ENCODE measurements around the gene SMYD3.

SMYD3 gene

DNA sequence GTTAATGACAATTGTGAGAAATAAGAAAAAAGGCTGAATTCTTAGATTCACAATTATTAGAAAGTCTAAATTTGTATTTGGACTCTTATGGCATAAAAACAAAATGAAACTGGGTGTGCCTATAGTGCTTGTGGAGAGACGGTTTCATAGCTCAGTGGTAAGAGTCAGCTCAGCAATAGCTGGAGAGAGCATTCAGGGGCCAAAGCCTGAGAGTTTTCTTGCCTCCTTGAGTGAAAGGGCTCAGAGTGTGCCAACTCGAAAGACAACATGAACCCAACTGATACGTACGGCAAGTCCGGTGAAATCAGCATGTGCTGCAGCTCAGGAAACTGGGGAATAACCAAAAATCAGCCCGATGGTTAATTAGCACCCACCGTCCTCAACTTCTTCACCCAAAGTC lies 577.9 kb downstream of the SMYD3 start:
- no peaks in the 10 kb centered on the region for H3K79me2 ChIP-seq (ENCODE audit: control insufficient read depth, low read length)
- H3K9me2 ChIP-seq (replicated peaks; ENCODE audit: control insufficient read depth, low read length) = no peaks in the 10 kb centered on the region
- H3K27me3 ChIP-seq (ENCODE audit: control insufficient read depth, low read length) = no peaks in the 10 kb centered on the region
- no peaks in the 10 kb centered on the region for H3F3A ChIP-seq (ENCODE audit: control insufficient read depth, insufficient read depth)
- H3K9me3 ChIP-seq (ENCODE audit: control insufficient read depth, insufficient read depth, low read length) = no peaks in the 10 kb centered on the region
- no peaks in the 10 kb centered on the region for H4K20me1 ChIP-seq (ENCODE audit: control insufficient read depth, insufficient read depth, low read depth, low read length)
- 0 out of 2 replicates have a peak, but pooled peaks cover 3% of the 10 kb centered on the region for H3K36me3 ChIP-seq (ENCODE audit: control insufficient read depth, low read length)
- no peaks in the 10 kb centered on the region for H3K4me1 ChIP-seq (ENCODE audit: control insufficient read depth, low read length)
- no peak overlapping the region for H3K4me2 ChIP-seq (ENCODE audit: low read length)
- H3K4me3 ChIP-seq (ENCODE audit: low read length) = no peak overlapping the region
- TF ChIP-seq EZH2phosphoT487 (IDR thresholded peaks at IDR 0.05; ENCODE audit: borderline replicate concordance, low read length) = no peak
- TF ChIP-seq, protein P1, sequence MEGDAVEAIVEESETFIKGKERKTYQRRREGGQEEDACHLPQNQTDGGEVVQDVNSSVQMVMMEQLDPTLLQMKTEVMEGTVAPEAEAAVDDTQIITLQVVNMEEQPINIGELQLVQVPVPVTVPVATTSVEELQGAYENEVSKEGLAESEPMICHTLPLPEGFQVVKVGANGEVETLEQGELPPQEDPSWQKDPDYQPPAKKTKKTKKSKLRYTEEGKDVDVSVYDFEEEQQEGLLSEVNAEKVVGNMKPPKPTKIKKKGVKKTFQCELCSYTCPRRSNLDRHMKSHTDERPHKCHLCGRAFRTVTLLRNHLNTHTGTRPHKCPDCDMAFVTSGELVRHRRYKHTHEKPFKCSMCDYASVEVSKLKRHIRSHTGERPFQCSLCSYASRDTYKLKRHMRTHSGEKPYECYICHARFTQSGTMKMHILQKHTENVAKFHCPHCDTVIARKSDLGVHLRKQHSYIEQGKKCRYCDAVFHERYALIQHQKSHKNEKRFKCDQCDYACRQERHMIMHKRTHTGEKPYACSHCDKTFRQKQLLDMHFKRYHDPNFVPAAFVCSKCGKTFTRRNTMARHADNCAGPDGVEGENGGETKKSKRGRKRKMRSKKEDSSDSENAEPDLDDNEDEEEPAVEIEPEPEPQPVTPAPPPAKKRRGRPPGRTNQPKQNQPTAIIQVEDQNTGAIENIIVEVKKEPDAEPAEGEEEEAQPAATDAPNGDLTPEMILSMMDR (IDR thresholded peaks at IDR 0.05; ENCODE audit: low read depth, low read length, poor library complexity, severe bottlenecking) = no peak
- H3K27ac ChIP-seq (ENCODE audit: low read depth, low read length) = no peak overlapping the region

DNA sequence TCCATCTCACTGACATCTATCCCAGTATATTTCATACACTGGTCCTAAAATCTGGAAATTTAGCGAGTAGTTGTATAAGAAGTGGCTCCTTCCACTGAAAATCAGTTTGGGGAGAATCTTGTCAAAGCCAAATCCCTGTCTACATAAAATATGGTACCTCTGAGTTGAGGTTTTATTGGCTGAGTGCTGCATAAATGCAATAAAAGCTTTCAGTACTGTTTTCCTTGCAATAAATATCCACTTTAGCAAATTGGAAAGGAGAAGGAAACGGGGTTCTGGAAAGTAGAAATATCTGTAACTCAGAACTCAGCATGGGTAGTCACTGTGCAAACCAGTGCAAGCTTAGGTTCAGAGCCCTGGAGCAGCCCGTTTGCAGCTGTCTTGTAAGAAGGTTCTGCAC lies 580.2 kb downstream of the SMYD3 start:
- Histone ChIP-seq H3K4me3 (ENCODE audit: low read length) (no peak overlapping the region), H3K79me2 (ENCODE audit: control insufficient read depth, low read length) (no peaks in the 10 kb centered on the region), H3K27ac (ENCODE audit: low read depth, low read length) (no peak overlapping the region), H3F3A (ENCODE audit: control insufficient read depth, insufficient read depth) (0 out of 2 replicates have a peak, but pooled peaks cover 3% of the 10 kb centered on the region), H3K27me3 (ENCODE audit: control insufficient read depth, low read length) (no peaks in the 10 kb centered on the region), H3K9me3 (ENCODE audit: control insufficient read depth, insufficient read depth, low read length) (no peaks in the 10 kb centered on the region), H3K9me2 (replicated peaks; ENCODE audit: control insufficient read depth, low read length) (no peaks in the 10 kb centered on the region), H4K20me1 (ENCODE audit: control insufficient read depth, insufficient read depth, low read depth, low read length) (no peaks in the 10 kb centered on the region), H3K4me2 (ENCODE audit: low read length) (no peak overlapping the region), H3K4me1 (ENCODE audit: control insufficient read depth, low read length) (no peaks in the 10 kb centered on the region), H3K36me3 (ENCODE audit: control insufficient read depth, low read length) (0 out of 2 replicates have a peak, but pooled peaks cover 3% of the 10 kb centered on the region)
- TF ChIP-seq EZH2phosphoT487 (IDR thresholded peaks at IDR 0.05; ENCODE audit: borderline replicate concordance, low read length) = no peak
- TF ChIP-seq, protein P1 (IDR thresholded peaks at IDR 0.05; ENCODE audit: low read depth, low read length, poor library complexity, severe bottlenecking) = no peak

DNA sequence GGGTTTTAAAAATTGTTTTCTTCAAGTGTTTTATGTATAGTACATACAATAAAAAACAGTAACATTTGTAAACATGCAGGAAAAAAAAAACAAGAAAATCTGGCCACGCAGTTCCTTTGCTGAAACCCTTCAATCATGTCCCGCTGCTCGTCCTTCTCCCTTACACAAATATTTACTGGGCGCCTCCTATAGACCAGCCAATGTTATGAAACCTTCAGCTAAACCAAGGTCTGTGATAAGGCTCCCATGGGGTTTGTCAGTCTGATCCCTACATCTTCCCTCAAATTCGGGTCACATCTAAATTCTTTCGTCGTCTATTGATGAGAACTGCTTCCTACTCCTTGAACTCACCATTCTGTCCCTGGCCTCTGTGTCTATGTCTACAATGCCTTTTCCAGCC lies 583.9 kb downstream of the SMYD3 start:
- TF ChIP-seq EZH2phosphoT487 (IDR thresholded peaks at IDR 0.05; ENCODE audit: borderline replicate concordance, low read length) = no peak
- TF ChIP-seq, protein P1 (IDR thresholded peaks at IDR 0.05; ENCODE audit: low read depth, low read length, poor library complexity, severe bottlenecking) = no peak
- no peaks in the 10 kb centered on the region for H4K20me1 ChIP-seq (ENCODE audit: control insufficient read depth, insufficient read depth, low read depth, low read length)
- no peak overlapping the region for H3K4me2 ChIP-seq (ENCODE audit: low read length)
- no peak overlapping the region for H3K27ac ChIP-seq (ENCODE audit: low read depth, low read length)
- H3K79me2 ChIP-seq (ENCODE audit: control insufficient read depth, low read length) = no peaks in the 10 kb centered on the region
- 0 out of 2 replicates have a peak, but pooled peaks cover 3% of the 10 kb centered on the region for H3F3A ChIP-seq (ENCODE audit: control insufficient read depth, insufficient read depth)
- no peaks in the 10 kb centered on the region for H3K36me3 ChIP-seq (ENCODE audit: control insufficient read depth, low read length)
- H3K4me1 ChIP-seq (ENCODE audit: control insufficient read depth, low read length) = peaks cover 5% of the 10 kb centered on the region
- H3K27me3 ChIP-seq (ENCODE audit: control insufficient read depth, low read length) = no peaks in the 10 kb centered on the region
- no peaks in the 10 kb centered on the region for H3K9me2 ChIP-seq (replicated peaks; ENCODE audit: control insufficient read depth, low read length)
- no peaks in the 10 kb centered on the region for H3K9me3 ChIP-seq (ENCODE audit: control insufficient read depth, insufficient read depth, low read length)
- H3K4me3 ChIP-seq (ENCODE audit: low read length) = no peak overlapping the region

All from DOHH2 (cell line).